ENCODE measurements around the gene HS6ST1.
"Not testable (repeated sequence)": the region's sequence is repeated elsewhere in the genome, so short reads cannot be mapped to it uniquely, and the experiment has no call there.

Gene HS6ST1

GRCh38 chr2:128321784-128322714 is 3.4 kb upstream of the HS6ST1 start:
- DNase-seq, result peak; percentile 97

- no peak for DNase-seq
These were observed 2.5 kb upstream of the HS6ST1 start for GRCh38 chr2:128320906-128321771.

- DNase-seq, result peak; percentile 39
These were observed 1.7 kb upstream of the HS6ST1 start for GRCh38 chr2:128320192-128320905.

GRCh38 chr2:128319631-128320191 is 1.0 kb upstream of the HS6ST1 start:
- peak; percentile 33 for DNase-seq

GRCh38 chr2:128318245-128318644 is 423 bp downstream of the HS6ST1 start:
- DNase-seq, result peak; percentile 30

GRCh38 chr2:128317899-128318225 is 806 bp downstream of the HS6ST1 start:
- DNase-seq, result not testable (repeated sequence)

- peak; percentile 60 for DNase-seq
These were observed 1.3 kb downstream of the HS6ST1 start for GRCh38 chr2:128317181-128317898.

- peak; percentile 31 for DNase-seq
These were observed 1.9 kb downstream of the HS6ST1 start for GRCh38 chr2:128316777-128317180.

GRCh38 chr2:128315829-128316776 is 2.6 kb downstream of the HS6ST1 start:
- DNase-seq, result peak; percentile 29

- peak; percentile 34 for DNase-seq
These were observed 3.4 kb downstream of the HS6ST1 start for GRCh38 chr2:128315122-128315828.

- peak; percentile 17 for DNase-seq
These were observed 4.1 kb downstream of the HS6ST1 start for GRCh38 chr2:128314348-128315121.

- no peak for DNase-seq
These were observed 4.7 kb downstream of the HS6ST1 start for GRCh38 chr2:128313931-128314347.

- peak; percentile 90 for DNase-seq
These were observed 5.4 kb downstream of the HS6ST1 start for GRCh38 chr2:128313091-128313836.

GRCh38 chr2:128312411-128312810 is 6.3 kb downstream of the HS6ST1 start:
- DNase-seq, result no peak

GRCh38 chr2:128311755-128312341 is 6.8 kb downstream of the HS6ST1 start:
- DNase-seq, result no peak

- no peak for DNase-seq
These were observed 7.4 kb downstream of the HS6ST1 start for GRCh38 chr2:128311216-128311754.

GRCh38 chr2:128310761-128311160 is 7.9 kb downstream of the HS6ST1 start:
- DNase-seq, result no peak
